Sigmoid colon (tissue), 7 donors: ENCODE measurements around the gene LMO7. TPM values are rescaled to one million over a fixed set of nuclear protein-coding genes. Genes with fewer than 3 reads are reported as not detected.

ENCODE experiments used
- DNase-seq: peaks from one replicate; pipeline ENCODE4 v3.0.0-alpha.2; 2019
- H3K27ac ChIP-seq, 4 donors: fragments of 200-600 bp; sonication (generic); one replicate each; pipeline ENCODE4 v1.5.1; 2016 to 2019; ENCODE audit warnings: mild to moderate bottlenecking in 1 of 4
- H3K27me3 ChIP-seq, 3 donors: fragments of 200-600 bp; sonication (generic); one replicate each; pipeline ENCODE4 v1.5.1; 2019; ENCODE audit warnings: mild to moderate bottlenecking in 1 of 3
- H3K36me3 ChIP-seq, 4 donors: fragments of 200-600 bp; sonication (generic); one replicate each; pipeline ENCODE4 v1.5.1; 2016 to 2019
- H3K4me1 ChIP-seq, 4 donors: fragments of 200-600 bp; sonication (generic); one replicate each; pipeline ENCODE4 v1.5.1; 2017 to 2019
- H3K4me3 ChIP-seq, 4 donors: fragments of 200-600 bp; sonication (generic); one replicate each; pipeline ENCODE4 v1.5.1; 2017 to 2019; ENCODE audit warnings: mild to moderate bottlenecking in 2 of 4, moderate library complexity in 1 of 4
- H3K9me3 ChIP-seq, 4 donors: fragments of 200-600 bp in 3 of 4; sonication (generic) in 3 of 4; one replicate each; pipeline versions ENCODE4 v1.5.1 to v1.6.1; 2013 to 2019
- EP300 ChIP-seq, 4 donors: sonication (generic); formaldehyde crosslinking; IDR thresholded peaks; one replicate each; pipeline ENCODE4 v1.6.1; 2017; ENCODE audit warnings: antibody characterized with exemption in 4 of 4
- POLR2A ChIP-seq, 2 donors: fragments of 450-650 bp; IDR thresholded peaks; one replicate each; pipeline ENCODE4 v1.6.1; 2016; ENCODE audit warnings: antibody characterized with exemption in 2 of 2, mild to moderate bottlenecking in 2 of 2, moderate library complexity in 2 of 2
- POLR2AphosphoS5 ChIP-seq, 4 donors: sonication (generic); formaldehyde crosslinking; IDR thresholded peaks; one replicate each; pipeline ENCODE4 v1.6.1; 2017; ENCODE audit warnings: antibody characterized with exemption in 4 of 4
- WGBS, 2 donors: extraction: QIAGEN DNeasy Blood & Tissue Kit; methylation state at CpG; one replicate each; pipeline ENCODE4 v1.1.7; 2013; 5-methylcytosine and 5-hydroxymethylcytosine counted together
- intact Hi-C: fragments of 100-400 bp; cut with DNase I; formaldehyde crosslinking; loops from one replicate; pipeline ENCODE4 v1.15.1; 2023
- polyA plus RNA-seq, 3 donors: library from polyadenylated mRNA; stranded (reverse); fragments of 200-250 nt; gene quantifications; one replicate each; pipeline ENCODE4 v1.2.3, GENCODE V29; 2013
- total RNA-seq, 4 donors: library from RNA; depleted of rRNA; stranded (reverse); fragments of >200 nt; gene quantifications; one replicate each; pipeline ENCODE4 v1.1.0, GENCODE V29; 2016
- TF ChIP-seq, protein P1 (sequence below), 4 experiments: fragments of 450-650 bp in 3 of 4; fragments of 200-600 bp in 1 of 4; IDR thresholded peaks; one replicate each; pipeline ENCODE4 v1.5.1; 2016 to 2019; ENCODE audit warnings: antibody characterized with exemption in 4 of 4, mild to moderate bottlenecking in 3 of 4, moderate library complexity in 2 of 4
- donor health status: healthy with polysubstance abuse.
- donor health status: Bipolar disorder and iron deficiency.
- donor health status: healthy.

LMO7 gene
- total and polyA plus RNA-seq, 7 donors = 5.0 to 66.4 (median 19.4) TPM

GRCh38 chr13:75760131-75761021 lies 124.2 kb downstream of the LMO7 start:
- no peaks in the 10 kb centered on the region for H3K27me3 ChIP-seq
- TF ChIP-seq POLR2A (IDR thresholded peaks at IDR 0.05) = peak in 1 of 2 donors; percentile 47
- TF ChIP-seq EP300 (IDR thresholded peaks at IDR 0.05) = no peak

GRCh38 chr13:75761369-75761768 lies 125.2 kb downstream of the LMO7 start:
- TF ChIP-seq POLR2A (IDR thresholded peaks at IDR 0.05) (no peak), EP300 (IDR thresholded peaks at IDR 0.05) (no peak), POLR2AphosphoS5 (IDR thresholded peaks at IDR 0.05) (no peak)
- TF ChIP-seq, protein P1, sequence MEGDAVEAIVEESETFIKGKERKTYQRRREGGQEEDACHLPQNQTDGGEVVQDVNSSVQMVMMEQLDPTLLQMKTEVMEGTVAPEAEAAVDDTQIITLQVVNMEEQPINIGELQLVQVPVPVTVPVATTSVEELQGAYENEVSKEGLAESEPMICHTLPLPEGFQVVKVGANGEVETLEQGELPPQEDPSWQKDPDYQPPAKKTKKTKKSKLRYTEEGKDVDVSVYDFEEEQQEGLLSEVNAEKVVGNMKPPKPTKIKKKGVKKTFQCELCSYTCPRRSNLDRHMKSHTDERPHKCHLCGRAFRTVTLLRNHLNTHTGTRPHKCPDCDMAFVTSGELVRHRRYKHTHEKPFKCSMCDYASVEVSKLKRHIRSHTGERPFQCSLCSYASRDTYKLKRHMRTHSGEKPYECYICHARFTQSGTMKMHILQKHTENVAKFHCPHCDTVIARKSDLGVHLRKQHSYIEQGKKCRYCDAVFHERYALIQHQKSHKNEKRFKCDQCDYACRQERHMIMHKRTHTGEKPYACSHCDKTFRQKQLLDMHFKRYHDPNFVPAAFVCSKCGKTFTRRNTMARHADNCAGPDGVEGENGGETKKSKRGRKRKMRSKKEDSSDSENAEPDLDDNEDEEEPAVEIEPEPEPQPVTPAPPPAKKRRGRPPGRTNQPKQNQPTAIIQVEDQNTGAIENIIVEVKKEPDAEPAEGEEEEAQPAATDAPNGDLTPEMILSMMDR (IDR thresholded peaks at IDR 0.05) = no peak
- Histone ChIP-seq H3K9me3 (no peaks in the 10 kb centered on the region), H3K36me3 (no peaks in the 10 kb centered on the region), H3K4me1 (peaks cover 0 to 8% (median 3%) of the 10 kb centered on the region in 4 donors), H3K27ac (peak overlapping the region; percentile 23 to 66 (median 36)), H3K4me3 (peak overlapping the region in 3 of 4 donors; percentile 14 to 31 (median 27)), H3K27me3 (no peaks in the 10 kb centered on the region)
- WGBS, 2 donors = 5 to 24% methylated on average over 3 of the region's 3 CpGs
- no peak for DNase-seq
- intact Hi-C loops = no loop called here

More at GRCh38 chr13:75760131-75761021, 124.2 kb downstream of the LMO7 start:
- intact Hi-C loops = no loop called here
- Histone ChIP-seq H3K9me3 (no peaks in the 10 kb centered on the region), H3K27ac (peak overlapping the region in 2 of 4 donors; percentile 38 to 66), H3K4me3 (peak overlapping the region in 2 of 4 donors; percentile 27 to 31), H3K36me3 (no peaks in the 10 kb centered on the region), H3K4me1 (peaks cover 0 to 8% (median 3%) of the 10 kb centered on the region in 4 donors)
- 9 to 34% methylated on average over 9 of the region's 9 CpGs for WGBS, 2 donors
- no peak for DNase-seq

DNA sequence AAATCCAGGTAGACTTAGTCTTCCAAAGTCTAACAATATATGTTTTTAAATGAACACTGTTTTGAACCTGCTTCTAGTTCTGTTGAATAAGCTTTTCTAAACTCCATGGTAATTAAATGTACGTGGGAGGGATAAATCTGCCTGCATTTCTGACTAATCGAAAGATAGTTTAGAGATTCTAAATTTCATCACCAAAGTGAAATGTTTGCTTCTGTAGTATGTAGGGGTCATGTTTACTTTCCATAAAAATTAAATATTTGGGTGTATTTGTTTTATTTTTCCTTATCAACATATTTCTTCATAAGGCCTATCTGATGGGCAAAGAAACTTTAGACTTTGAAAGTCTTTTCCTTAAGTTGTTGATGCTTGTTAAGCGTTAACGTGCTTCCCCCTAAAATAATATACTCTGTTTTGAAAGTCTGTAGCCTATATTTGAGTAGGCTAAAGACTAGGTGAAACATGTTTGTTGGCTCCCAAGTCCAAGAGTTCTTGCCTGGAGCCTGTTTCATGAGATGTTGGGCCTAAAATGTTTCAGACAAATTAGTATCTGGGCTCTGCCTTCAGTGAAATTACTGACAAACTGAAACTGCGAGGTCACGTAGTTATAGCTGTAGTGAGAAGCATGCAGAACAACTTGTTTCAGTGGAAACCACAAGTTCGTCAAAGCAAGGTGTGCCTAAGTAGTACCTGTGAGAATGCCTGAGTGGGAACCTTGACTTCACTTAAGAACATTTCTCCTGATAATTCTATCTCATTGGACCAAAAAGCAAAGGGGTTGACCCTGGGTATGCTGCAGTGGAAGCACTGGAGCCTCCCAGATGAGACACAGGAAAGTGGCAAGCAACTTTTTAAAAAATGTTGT lies 126.2 kb downstream of the LMO7 start:
- no peaks in the 10 kb centered on the region for H3K36me3 ChIP-seq

GRCh38 chr13:75762955-75763354 lies 126.8 kb downstream of the LMO7 start:
- Histone ChIP-seq H3K4me3 (peak overlapping the region in 1 of 4 donors; percentile 14), H3K36me3 (no peaks in the 10 kb centered on the region), H3K9me3 (no peaks in the 10 kb centered on the region), H3K27ac (peak overlapping the region in 2 of 4 donors; percentile 38 to 66), H3K4me1 (peaks cover 0 to 8% (median 3%) of the 10 kb centered on the region in 4 donors), H3K27me3 (no peaks in the 10 kb centered on the region)
- no peak for DNase-seq
- TF ChIP-seq POLR2AphosphoS5 (IDR thresholded peaks at IDR 0.05) (no peak), POLR2A (IDR thresholded peaks at IDR 0.05) (no peak), EP300 (IDR thresholded peaks at IDR 0.05) (no peak)
- TF ChIP-seq, protein P1 (IDR thresholded peaks at IDR 0.05) = no peak
- 24 to 65% methylated on average over 2 of the region's 2 CpGs for WGBS, 2 donors
- intact Hi-C loops = no loop called here

More for the DNA sequence above, 126.2 kb downstream of the LMO7 start:
- H3K9me3 ChIP-seq = no peaks in the 10 kb centered on the region
- H3K27me3 ChIP-seq = no peaks in the 10 kb centered on the region
- H3K4me1 ChIP-seq = peaks cover 0 to 8% (median 3%) of the 10 kb centered on the region in 4 donors
- WGBS, 2 donors = 6 to 34% methylated on average over 7 of the region's 7 CpGs
- DNase-seq = no peak
- TF ChIP-seq EP300 (IDR thresholded peaks at IDR 0.05) (no peak), POLR2A (IDR thresholded peaks at IDR 0.05) (no peak), POLR2AphosphoS5 (IDR thresholded peaks at IDR 0.05) (no peak)
- TF ChIP-seq, protein P1 (IDR thresholded peaks at IDR 0.05) = no peak
- peak overlapping the region in 3 of 4 donors; percentile 14 to 31 (median 27) for H3K4me3 ChIP-seq
- H3K27ac ChIP-seq = peak overlapping the region; percentile 33 to 66 (median 38)
- intact Hi-C loops = no loop called here
